ENCODE data around the gene CTSC. TPM values are rescaled to one million over a fixed set of nuclear protein-coding genes. Genes with fewer than 3 reads are reported as not detected.

Gene CTSC
- total and polyA plus RNA-seq, 9 of the 15 experiments (the other 6 are each of a cell fraction or from before 2014, with no cell fraction given) = 113 to 403 (median 187) TPM

DNA sequence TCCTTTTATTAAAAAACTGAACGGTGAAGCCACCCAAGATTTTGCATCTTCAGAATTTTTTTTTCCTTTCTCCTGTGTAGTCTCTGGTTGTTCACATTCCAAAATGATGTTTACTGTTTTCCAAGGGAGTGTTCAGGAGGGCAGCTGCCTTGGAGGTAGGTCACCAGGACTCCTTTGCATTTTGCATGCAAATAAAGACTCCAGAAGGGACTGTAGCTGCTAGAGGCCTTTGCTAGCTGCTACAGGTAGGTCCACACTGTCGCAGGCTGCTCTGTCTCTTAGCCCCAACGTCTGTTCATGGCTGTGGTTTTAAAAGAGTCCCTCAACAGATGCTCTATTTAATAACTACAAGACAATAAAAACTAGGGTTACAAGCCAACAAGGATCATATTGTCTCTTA, 11.4 kb downstream of the CTSC start:
- no peak overlapping the region for H3K4me2 ChIP-seq (ENCODE audit: insufficient read depth, low read length)
- H2AFZ ChIP-seq (ENCODE audit: low read depth, low read length) = no peak overlapping the region
- in situ Hi-C loops (cut with MboI) = no loop called here
- H3K4me3 ChIP-seq = no peak overlapping the region
- no peaks in the 10 kb centered on the region for H3K9me3 ChIP-seq (replicated peaks; ENCODE audit: control insufficient read depth, insufficient read depth, low read depth, low read length)
- H3K27ac ChIP-seq (ENCODE audit: extremely low read depth, low read depth, low read length) = no peak overlapping the region
- no peak overlapping the region for H3K9ac ChIP-seq (ENCODE audit: insufficient read depth in 1 of 2, low read depth in 2 of 2, low read length in 2 of 2)
- H3K9me1 ChIP-seq (ENCODE audit: control insufficient read depth, insufficient read depth, low read length) = no peaks in the 10 kb centered on the region
- H3K79me2 ChIP-seq (ENCODE audit: control insufficient read depth, insufficient read depth, low read length) = peaks cover 96% of the 10 kb centered on the region
- POLR2A ChIA-PET = interaction anchor here (0.6 to 5.7 kb wide), 3 partner anchors 11 to 1859 kb away, joined by 4 to 40 read pairs (median 5); partner anchors contain the start of gene CTSC
- ATAC-seq (peak; percentile 43), DNase-seq (ENCODE audit: extremely low read depth in 1 of 4, low spot score in 3 of 4) (no peak), FAIRE-seq (no peak)
- no peaks in the 10 kb centered on the region for H3K27me3 ChIP-seq (ENCODE audit: control insufficient read depth in 2 of 2, insufficient read depth in 2 of 2, low read length in 2 of 2)
- H3K36me3 ChIP-seq (ENCODE audit: control insufficient read depth, insufficient read depth, low read length) = peaks cover 96% of the 10 kb centered on the region
- CTCF ChIA-PET (ENCODE audit: low intra/inter-chr PET ratio) = no interaction called here
- H3K4me1 ChIP-seq (replicated peaks in 1 of 2; ENCODE audit: control insufficient read depth in 2 of 2, insufficient read depth in 2 of 2, low read length in 2 of 2) = peaks cover 0 to 19% of the 10 kb centered on the region in 2 experiments; a peak in 3 of 5 replicates
- TF ChIP-seq PML (IDR thresholded peaks at IDR 0.05; ENCODE audit: low read length) (no peak), ZNF561 (CRISPR knock-in tag; conservative IDR thresholded peaks at IDR 0.05) (no peak), KLF10 (CRISPR knock-in tag; IDR thresholded peaks at IDR 0.05) (no peak), HDGF (IDR thresholded peaks at IDR 0.05) (no peak)
- TF ChIP-seq, protein P1, sequence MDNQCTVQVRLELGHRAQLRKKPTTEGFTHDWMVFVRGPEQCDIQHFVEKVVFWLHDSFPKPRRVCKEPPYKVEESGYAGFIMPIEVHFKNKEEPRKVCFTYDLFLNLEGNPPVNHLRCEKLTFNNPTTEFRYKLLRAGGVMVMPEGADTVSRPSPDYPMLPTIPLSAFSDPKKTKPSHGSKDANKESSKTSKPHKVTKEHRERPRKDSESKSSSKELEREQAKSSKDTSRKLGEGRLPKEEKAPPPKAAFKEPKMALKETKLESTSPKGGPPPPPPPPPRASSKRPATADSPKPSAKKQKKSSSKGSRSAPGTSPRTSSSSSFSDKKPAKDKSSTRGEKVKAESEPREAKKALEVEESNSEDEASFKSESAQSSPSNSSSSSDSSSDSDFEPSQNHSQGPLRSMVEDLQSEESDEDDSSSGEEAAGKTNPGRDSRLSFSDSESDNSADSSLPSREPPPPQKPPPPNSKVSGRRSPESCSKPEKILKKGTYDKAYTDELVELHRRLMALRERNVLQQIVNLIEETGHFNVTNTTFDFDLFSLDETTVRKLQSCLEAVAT (IDR thresholded peaks at IDR 0.05) = no peak
- no TSS peak for BruUV-seq (replicated peaks)
- WGBS (ENCODE audit: insufficient coverage, low coverage, missing lambda C conversion rate) = 66% methylated on average over 3 of the region's 3 CpGs
- intact Hi-C loops (cut with micrococcal nuclease) = no loop called here
- H4K20me1 ChIP-seq (replicated peaks; ENCODE audit: control insufficient read depth, insufficient read depth, low read length) = no peaks in the 10 kb centered on the region; the same call in 1 of the 2 replicates

All from K562 (cell line).